ENCODE results near the gene CACNB2.

The CACNB2 gene

GRCh38 chr10:18226336-18226735 is 86.1 kb downstream of the CACNB2 start:
- Mint-ChIP-seq H3K36me3 (ENCODE audit: low read depth) (no peaks in the 10 kb centered on the region), H3K4me1 (peaks cover 6% of the 10 kb centered on the region), H3K27ac (no peak overlapping the region), H3K4me3 (no peak overlapping the region), H3K9me3 (peaks cover 2% of the 10 kb centered on the region), H3K27me3 (ENCODE audit: low read depth) (peaks cover 12% of the 10 kb centered on the region)
- no peak for TF ChIP-seq CTCF (IDR thresholded peaks at IDR 0.05; ENCODE audit: unreplicated experiment in 3 of 3)

GRCh38 chr10:18229826-18230225 is 89.6 kb downstream of the CACNB2 start:
- Mint-ChIP-seq H3K4me3 (no peak overlapping the region), H3K4me1 (peaks cover 6% of the 10 kb centered on the region), H3K27me3 (ENCODE audit: low read depth) (peaks cover 18% of the 10 kb centered on the region), H3K36me3 (ENCODE audit: low read depth) (no peaks in the 10 kb centered on the region), H3K9me3 (peaks cover 2% of the 10 kb centered on the region), H3K27ac (no peak overlapping the region)
- no peak for TF ChIP-seq CTCF (IDR thresholded peaks at IDR 0.05; ENCODE audit: unreplicated experiment in 3 of 3)

- Mint-ChIP-seq H3K4me1 (peaks cover 6% of the 10 kb centered on the region), H3K27me3 (ENCODE audit: low read depth) (peaks cover 18% of the 10 kb centered on the region), H3K27ac (no peak overlapping the region), H3K36me3 (ENCODE audit: low read depth) (no peaks in the 10 kb centered on the region), H3K4me3 (no peak overlapping the region), H3K9me3 (peaks cover 2% of the 10 kb centered on the region)
- TF ChIP-seq CTCF (IDR thresholded peaks at IDR 0.05; ENCODE audit: unreplicated experiment in 3 of 3) = no peak
These were observed 90.6 kb downstream of the CACNB2 start for GRCh38 chr10:18230794-18231193.

GRCh38 chr10:18231480-18231879 is 91.3 kb downstream of the CACNB2 start:
- Mint-ChIP-seq H3K27ac (no peak overlapping the region), H3K9me3 (peaks cover 2% of the 10 kb centered on the region), H3K4me3 (no peak overlapping the region), H3K4me1 (peaks cover 6% of the 10 kb centered on the region), H3K27me3 (ENCODE audit: low read depth) (peaks cover 20% of the 10 kb centered on the region), H3K36me3 (ENCODE audit: low read depth) (no peaks in the 10 kb centered on the region)
- no peak for TF ChIP-seq CTCF (IDR thresholded peaks at IDR 0.05; ENCODE audit: unreplicated experiment in 3 of 3)

GRCh38 chr10:18233775-18234174 is 93.6 kb downstream of the CACNB2 start:
- no peaks in the 10 kb centered on the region for H3K9me3 Mint-ChIP-seq
- H3K36me3 Mint-ChIP-seq (ENCODE audit: low read depth) = no peaks in the 10 kb centered on the region
- H3K4me3 Mint-ChIP-seq = no peak overlapping the region
- H3K27me3 Mint-ChIP-seq (ENCODE audit: low read depth) = peaks cover 13% of the 10 kb centered on the region
- H3K4me1 Mint-ChIP-seq = peaks cover 6% of the 10 kb centered on the region
- peak in 1 of 3 experiments; percentile 12 for TF ChIP-seq CTCF (IDR thresholded peaks at IDR 0.05; ENCODE audit: unreplicated experiment in 3 of 3)
- no peak overlapping the region for H3K27ac Mint-ChIP-seq

GRCh38 chr10:18235477-18235876 is 95.3 kb downstream of the CACNB2 start:
- Mint-ChIP-seq H3K27ac (no peak overlapping the region), H3K4me1 (peaks cover 2% of the 10 kb centered on the region), H3K9me3 (no peaks in the 10 kb centered on the region), H3K4me3 (no peak overlapping the region), H3K36me3 (ENCODE audit: low read depth) (no peaks in the 10 kb centered on the region), H3K27me3 (ENCODE audit: low read depth) (peaks cover 13% of the 10 kb centered on the region)
- TF ChIP-seq CTCF (IDR thresholded peaks at IDR 0.05; ENCODE audit: unreplicated experiment in 3 of 3) = no peak
